Measurements from ENCODE around the gene RAD9A. TPM values are rescaled to one million over a fixed set of nuclear protein-coding genes. Genes with fewer than 3 reads are reported as not detected.

RAD9A gene
- total RNA-seq, result 7.4 and 9.8 TPM in 2 replicates

GRCh38 chr11:67391304-67392182 is at the start of gene RAD9A:
RAD9A (plus strand) TSS chr11:67391986; CDS start chr11:67392045, 59 bp downstream.

GRCh38 chr11:67353317-67354074 is 38.3 kb upstream of the RAD9A start, which contains the start of gene POLD4:
POLD4 (minus strand) TSS chr11:67353546; CDS start chr11:67353399, 147 bp downstream.

GRCh38 chr11:67372993-67373647 is 18.7 kb upstream of the RAD9A start, which contains the start of gene CLCF1:
CLCF1 (minus strand) TSS chr11:67373598; CDS start chr11:67373539, 59 bp downstream.

GRCh38 chr11:67401495-67402191 is 9.9 kb downstream of the RAD9A start, which contains the start of gene PPP1CA:
PPP1CA (minus strand) TSS chr11:67401858; CDS start chr11:67401782, 76 bp downstream.

GRCh38 chr11:67415501-67416304 is 23.9 kb downstream of the RAD9A start, which contains the start of gene CARNS1:
CARNS1 (plus strand) TSS chr11:67415678; CDS start chr11:67416200, 522 bp downstream.

GRCh38 chr11:67428052-67429001 is 36.5 kb downstream of the RAD9A start, which contains the start of gene RPS6KB2:
RPS6KB2 (plus strand) TSS chr11:67428494; CDS start chr11:67428546, 52 bp downstream.

GRCh38 chr11:67437082-67437808 is 45.5 kb downstream of the RAD9A start, which contains the start of gene PTPRCAP:
PTPRCAP (minus strand) TSS chr11:67437682; CDS start chr11:67437619, 63 bp downstream.

Other genes starting within 250 kb of the RAD9A start
- gene GRK2, start 125.5 kb upstream of the RAD9A start, total RNA-seq, result 36.5 and 39.3 TPM in 2 replicates
- 31.4 and 32.5 TPM in 2 replicates for gene ANKRD13D, start 102.7 kb upstream of the RAD9A start, total RNA-seq
- 20.2 and 57.3 TPM in 2 replicates for gene SSH3, start 88.5 kb upstream of the RAD9A start, total RNA-seq
- 117 and 123 TPM in 2 replicates for gene POLD4, start 38.4 kb upstream of the RAD9A start, total RNA-seq
- gene CLCF1, start 18.4 kb upstream of the RAD9A start, total RNA-seq, result 17.8 and 29.8 TPM in 2 replicates
- 266 and 298 TPM in 2 replicates for gene PPP1CA, start 9.9 kb downstream of the RAD9A start, total RNA-seq
- 0.33 and 0.76 TPM in 2 replicates for gene TBC1D10C, start 12.1 kb downstream of the RAD9A start, total RNA-seq
- 0.33 and 7.5 TPM in 2 replicates for gene CARNS1, start 23.7 kb downstream of the RAD9A start, total RNA-seq
- 55.7 and 76.3 TPM in 2 replicates for gene RPS6KB2, start 36.5 kb downstream of the RAD9A start, total RNA-seq
- gene PTPRCAP, start 45.7 kb downstream of the RAD9A start, total RNA-seq, result 0.25 and 1.8 TPM in 2 replicates
- 145 and 203 TPM in 2 replicates for gene CORO1B, start 51.5 kb downstream of the RAD9A start, total RNA-seq
- not detected in 2 replicates for gene GPR152, start 60.7 kb downstream of the RAD9A start, total RNA-seq
- not detected in 2 replicates for gene CABP4, start 63.4 kb downstream of the RAD9A start, total RNA-seq
- 58.2 and 61.9 TPM in 2 replicates for gene TMEM134, start 77.3 kb downstream of the RAD9A start, total RNA-seq
- 59.2 and 87.3 TPM in 2 replicates for gene AIP, start 91.0 kb downstream of the RAD9A start, total RNA-seq
- gene PITPNM1, start 113.4 kb downstream of the RAD9A start, total RNA-seq, result 93.2 and 138 TPM in 2 replicates
- gene CDK2AP2, start 116.2 kb downstream of the RAD9A start, total RNA-seq, result 107 and 165 TPM in 2 replicates
- not detected in 2 replicates for gene CABP2, start 131.5 kb downstream of the RAD9A start, total RNA-seq
- gene GSTP1, start 191.8 kb downstream of the RAD9A start, total RNA-seq, result 2,936 and 3,710 TPM in 2 replicates
- 205 and 246 TPM in 2 replicates for gene NDUFV1, start 214.9 kb downstream of the RAD9A start, total RNA-seq
- 19.1 and 27.5 TPM in 2 replicates for gene NUDT8, start 238.0 kb downstream of the RAD9A start, total RNA-seq
- not detected in 2 replicates for gene TBX10, start 247.8 kb downstream of the RAD9A start, total RNA-seq

Data from mesangial cell (primary cell).